Measurements from ENCODE around the gene KRT6B. TPM values are rescaled to one million over a fixed set of nuclear protein-coding genes. Genes with fewer than 3 reads are reported as not detected.
"Not testable (repeated sequence)": the region's sequence is repeated elsewhere in the genome, so short reads cannot be mapped to it uniquely, and the experiment has no call there.

KRT6B gene
- polyA plus RNA-seq, 4 donors, result not detected

DNA sequence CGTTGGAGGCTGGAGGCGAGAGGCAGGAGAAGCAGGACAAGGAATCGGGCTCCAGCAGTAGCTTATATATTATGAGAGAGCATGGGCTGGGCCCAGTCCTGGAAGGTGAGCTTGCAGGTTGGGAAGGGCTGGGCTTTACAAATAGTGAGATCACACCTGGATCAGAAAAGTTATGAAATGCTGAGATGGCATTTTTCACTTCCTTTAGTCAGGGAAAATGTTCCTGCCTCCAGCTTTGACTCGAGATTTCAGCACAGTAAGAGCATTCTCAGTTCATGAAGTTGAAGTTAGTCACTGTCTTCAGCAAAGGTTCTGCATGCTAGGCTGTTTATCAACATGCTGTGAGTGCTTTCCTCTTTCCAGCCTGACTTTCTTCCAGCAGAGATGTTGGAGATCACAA, 21.8 kb upstream of the KRT6B start, which contains the start of gene KRT6C:
Gene KRT6C (minus strand): TSS at position 38 of the 400 bp plus-strand sequence. CDS start 68 bp downstream, outside the sequence.
- DNase-seq (ENCODE audit: low read depth in 4 of 4, low spot score in 3 of 4), result no peak

DNA sequence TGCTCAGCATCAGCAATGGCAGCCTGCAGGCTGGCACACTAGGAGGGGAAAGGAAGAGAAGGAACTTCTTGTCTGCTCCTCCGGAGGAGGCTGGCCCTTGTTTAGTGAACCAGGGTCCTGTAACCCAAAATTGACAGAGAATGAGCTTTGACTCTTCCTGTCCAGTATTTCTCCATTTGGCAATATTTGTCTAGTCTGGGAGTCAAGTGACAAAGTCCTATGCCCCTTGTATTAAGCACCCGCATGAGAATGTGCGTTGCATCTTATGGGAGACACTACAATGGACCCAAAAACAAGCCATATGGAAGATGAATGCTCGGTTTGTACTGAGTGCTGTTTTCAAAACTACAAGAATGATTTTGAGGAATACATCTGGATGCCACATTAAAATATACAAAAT, 17.9 kb upstream of the KRT6B start:
- no peak for DNase-seq (ENCODE audit: low read depth in 4 of 4, low spot score in 3 of 4)

DNA sequence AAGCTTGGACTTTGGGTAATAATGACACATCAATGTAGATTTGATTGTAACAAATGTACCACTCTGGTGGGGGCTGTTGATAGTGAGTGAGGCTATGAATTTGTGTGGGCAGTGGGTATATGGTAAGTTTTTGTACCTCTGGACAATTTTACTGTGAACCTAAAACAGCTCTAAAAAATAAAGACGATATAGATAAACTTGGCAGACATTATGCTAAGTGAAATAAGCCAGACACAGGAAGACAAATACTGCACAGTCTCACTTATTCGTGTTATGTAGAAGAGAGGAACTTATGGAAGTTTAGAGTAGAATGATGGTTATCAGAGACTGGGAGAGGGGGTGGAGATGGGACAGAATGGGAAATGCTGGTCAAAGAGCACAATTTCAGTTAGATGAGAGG, 13.0 kb upstream of the KRT6B start:
- no peak for DNase-seq (ENCODE audit: low read depth in 4 of 4, low spot score in 3 of 4)

DNA sequence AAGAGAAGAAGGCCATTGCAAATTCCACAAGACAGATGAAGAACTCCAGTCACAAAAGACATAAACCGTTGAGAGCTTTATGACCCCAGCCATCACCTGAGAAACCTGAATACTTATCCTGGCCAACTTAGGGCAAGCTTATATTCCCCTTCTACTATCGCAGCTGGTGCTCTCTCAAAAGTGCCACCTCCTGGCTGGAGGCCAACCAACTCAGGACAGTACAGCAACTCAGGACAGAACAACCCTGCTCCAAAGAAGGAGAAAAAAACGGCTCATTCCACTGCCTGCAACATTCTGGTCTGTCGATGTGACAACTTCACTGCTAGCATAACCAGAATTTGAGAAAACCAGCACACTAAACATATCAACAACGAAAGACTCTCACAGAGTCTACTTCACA, 9.7 kb upstream of the KRT6B start:
- no peak for DNase-seq (ENCODE audit: low read depth in 4 of 4, low spot score in 3 of 4)

DNA sequence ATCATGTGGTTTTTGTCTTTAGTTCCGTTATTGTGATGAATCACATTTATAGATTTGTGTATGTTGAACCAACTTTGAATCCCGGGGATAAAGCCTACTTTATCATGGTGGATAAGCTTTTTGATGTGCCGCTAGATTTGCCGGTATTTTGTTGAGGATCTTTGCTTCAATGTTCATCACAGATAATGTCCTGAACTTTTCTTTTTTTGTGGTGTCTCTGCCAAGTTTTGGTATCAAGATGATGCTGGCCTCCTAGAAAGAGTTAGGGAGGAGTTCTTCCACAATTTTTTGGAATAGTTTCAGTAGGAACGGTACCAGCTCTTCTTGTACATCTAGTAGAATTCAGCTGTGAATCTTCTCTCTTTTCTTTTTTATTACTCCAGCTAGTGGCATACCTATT, 6.9 kb upstream of the KRT6B start:
- no peak for DNase-seq (ENCODE audit: low read depth in 4 of 4, low spot score in 3 of 4)

DNA sequence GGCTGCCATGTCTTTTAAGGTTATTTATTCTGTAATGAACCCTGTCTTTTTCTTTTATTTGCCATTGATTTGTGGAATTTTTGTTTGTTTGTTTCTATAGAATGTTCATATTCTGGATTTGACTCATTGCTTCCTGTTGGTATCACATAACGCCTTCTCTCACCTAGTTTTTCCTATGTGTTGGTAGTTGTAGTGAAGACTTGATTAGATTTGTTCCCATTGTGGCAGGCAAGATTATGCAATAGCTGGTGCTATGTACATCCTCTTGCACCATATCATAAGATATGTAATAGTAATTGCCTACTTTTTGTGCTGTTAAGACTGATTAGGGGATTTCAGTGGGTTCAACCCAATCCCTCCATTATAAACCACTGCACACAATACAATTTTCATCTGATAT, 3.9 kb upstream of the KRT6B start:
- no peak for DNase-seq (ENCODE audit: low read depth in 4 of 4, low spot score in 3 of 4)

DNA sequence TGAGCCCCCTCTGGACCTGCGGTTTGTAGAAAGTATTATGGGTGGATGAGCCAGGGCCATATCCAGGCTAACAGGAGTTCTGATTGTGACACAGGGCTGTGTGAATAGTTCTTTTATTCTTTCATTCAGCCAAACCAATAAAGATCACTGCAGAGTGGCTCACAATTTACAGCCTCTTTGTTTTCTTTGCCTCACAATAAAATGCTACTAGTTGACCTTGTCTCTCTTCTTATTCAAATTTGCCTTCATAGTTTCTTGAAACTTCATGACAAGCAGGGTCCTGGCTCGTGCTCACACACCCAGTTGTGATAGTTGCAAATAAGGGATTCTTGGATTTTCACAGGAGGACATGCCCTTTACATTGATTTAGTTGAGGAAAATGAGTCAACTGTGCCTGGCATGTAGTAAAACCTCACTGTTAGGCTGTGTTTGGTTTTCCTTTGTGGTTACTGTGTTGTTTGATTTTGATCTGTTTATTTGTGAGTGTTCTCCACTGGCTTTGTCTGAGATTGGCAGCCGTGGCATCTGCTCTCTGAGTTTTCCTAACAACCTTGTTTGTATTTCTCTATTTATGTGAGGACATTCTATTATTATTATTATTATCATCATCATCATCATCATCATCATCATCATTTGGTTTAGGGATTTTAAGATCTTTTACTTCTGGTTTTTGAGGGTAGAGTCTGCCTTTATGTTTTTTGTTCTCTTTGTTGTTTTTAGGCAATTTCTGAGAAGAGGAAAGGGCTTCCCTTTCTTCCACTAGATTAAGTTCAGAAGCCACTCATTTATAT, 2.7 kb upstream of the KRT6B start:
- no peak for DNase-seq (ENCODE audit: low read depth in 4 of 4, low spot score in 3 of 4)

DNA sequence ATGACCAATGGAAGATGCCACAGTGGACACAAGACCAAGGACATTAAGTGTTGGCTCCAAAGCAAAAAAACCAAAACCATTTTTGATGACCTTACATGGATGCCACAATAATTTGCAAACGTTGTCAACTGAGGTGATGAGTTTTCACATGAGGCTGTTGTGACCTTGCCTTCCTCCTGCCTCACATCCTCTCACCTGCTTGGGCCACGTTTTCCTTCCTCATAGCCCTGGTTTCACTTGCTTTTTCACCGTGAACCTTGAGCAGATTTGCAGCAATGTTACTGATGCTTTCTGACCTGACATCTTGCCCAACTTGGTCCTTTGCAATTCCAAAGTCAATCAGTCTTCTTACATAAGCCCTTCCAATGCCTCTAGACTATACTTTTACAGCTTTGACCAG, 3.7 kb downstream of the KRT6B start:
- no peak for DNase-seq (ENCODE audit: low read depth in 4 of 4, low spot score in 3 of 4)

DNA sequence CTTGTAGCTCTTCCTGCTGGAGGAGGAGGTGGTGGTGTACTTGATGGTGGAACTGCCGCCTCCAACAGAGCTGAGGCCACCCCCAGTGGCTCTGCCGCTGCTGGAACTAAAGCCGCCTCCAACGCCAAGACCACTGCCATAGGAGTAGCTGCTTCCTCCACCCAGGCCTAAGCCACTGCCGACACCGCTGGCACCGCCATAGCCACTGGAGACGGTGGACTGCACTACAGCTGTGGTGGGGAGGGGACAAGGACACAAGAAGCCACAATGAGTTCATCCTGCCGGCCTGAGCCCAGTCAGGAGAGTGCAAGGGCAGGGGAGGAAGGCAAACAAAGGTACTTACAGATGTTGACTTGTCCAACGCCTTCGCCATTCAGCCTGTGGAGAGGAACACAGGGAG, 4.8 kb downstream of the KRT6B start:
- not testable (repeated sequence) for DNase-seq (ENCODE audit: low read depth in 4 of 4, low spot score in 3 of 4)

DNA sequence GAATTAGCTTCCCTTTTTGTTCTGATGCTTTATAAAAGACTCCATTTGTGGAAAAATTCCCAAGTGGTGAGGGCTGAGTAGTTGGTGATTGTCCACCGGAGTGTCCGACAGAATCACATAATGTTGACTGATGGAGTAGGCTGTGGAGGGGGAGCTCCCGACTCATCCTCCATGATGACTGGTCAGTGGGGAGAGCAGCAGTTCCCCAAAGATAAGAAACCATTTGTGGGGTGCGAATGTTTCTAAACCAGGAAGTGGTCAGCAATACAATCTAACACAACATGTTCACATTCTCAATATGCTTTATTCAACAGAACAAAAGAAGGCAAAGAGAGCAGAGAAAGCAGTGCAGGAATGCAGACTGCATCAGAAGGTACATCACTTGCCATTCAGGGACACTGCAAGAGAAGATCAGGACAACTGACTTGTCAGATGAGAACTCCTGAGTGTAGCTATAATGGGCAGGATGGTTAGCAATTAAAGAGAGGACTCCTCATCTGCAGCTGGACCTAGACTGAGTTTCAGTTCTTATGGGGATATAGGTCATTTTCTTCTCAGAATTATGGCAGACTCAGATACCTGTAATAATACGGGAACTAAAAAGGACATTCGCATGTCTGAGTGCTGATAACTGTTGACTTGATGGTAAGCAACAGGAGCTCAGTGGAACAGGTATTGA, 5.4 kb downstream of the KRT6B start:
- DNase-seq (ENCODE audit: low read depth in 4 of 4, low spot score in 3 of 4), result no peak

DNA sequence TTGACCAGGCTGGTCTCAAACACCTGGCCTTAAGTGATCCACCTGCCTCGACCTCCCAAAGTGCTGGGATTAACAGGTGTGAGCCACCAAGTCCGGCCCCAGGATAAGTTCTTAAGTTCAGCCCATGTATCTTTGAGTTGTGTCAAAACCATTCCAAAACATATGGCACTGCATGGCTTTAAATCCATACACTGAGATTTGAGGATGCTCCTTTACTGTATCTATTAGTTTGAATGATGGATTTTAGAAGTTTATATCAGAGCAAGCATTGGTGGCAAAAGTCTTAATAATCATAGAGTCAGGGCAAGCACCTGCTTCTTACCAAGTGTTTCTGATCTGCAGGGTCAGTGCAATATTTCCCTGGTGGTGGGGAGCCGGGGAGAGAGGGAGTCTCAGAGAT, 6.1 kb downstream of the KRT6B start:
- DNase-seq (ENCODE audit: low read depth in 4 of 4, low spot score in 3 of 4), result no peak

DNA sequence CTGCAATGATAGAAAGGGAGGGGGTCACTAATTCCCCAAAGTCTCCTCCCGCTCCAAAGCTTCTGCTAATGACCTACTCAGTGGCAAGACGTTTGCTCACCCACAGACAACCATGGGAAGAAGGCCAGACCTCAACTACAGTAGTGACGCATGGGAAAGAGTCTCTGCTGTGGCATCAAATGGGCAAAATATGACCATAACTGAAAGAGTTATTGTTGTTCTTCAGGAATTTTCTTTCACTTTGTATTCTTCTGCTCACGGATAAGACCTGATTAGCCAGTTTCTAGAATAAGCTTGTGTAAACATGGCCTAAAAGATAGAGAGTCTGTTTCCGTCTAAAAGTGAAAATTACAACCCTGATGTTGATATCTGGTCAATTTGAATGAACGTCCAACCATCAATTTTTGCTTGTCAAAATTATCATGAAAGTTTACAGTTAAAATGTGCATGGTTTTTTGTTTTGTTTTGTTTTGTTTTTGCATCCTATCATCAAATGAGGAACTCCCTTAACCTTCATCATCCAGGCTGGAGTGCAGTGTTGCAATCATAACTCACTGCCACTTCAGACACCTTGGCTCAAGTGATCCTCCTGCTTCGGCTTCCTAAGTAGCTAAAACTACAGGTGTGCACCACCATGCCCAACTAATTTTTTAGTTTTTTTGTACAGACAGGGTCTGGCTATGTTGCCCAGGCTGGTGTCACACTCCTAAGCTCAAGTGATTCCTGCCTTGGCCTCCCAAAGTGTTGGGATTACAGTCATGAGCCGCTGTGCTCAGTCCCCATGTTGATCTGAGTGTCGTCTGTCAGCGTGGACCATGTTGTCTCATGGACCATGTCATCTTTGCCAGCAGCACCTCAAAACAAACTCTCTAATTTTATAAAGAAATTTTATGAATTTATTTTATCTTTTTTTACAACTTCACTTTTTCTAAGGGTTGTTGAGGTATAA, 7.0 kb downstream of the KRT6B start:
- DNase-seq (ENCODE audit: low read depth in 4 of 4, low spot score in 3 of 4), result no peak

DNA sequence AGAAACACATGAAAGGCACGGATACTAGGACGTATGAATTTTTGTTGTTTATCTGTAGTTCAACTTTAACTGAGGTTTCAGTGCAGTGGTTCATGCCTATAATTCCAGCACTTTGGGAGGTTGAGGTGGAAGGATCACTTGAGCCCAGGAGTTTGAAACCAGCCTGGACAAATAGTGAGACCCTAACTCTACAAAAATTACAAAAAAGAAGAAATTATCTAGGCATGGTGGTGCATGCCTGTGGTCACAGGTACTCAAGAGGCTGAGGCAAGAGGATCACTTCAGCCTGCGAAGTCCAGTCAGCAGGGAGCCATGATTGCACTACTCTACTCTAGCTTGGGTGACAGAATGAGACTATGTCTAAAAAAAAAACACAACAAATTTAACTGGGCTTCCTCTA, 8.0 kb downstream of the KRT6B start:
- no peak for DNase-seq (ENCODE audit: low read depth in 4 of 4, low spot score in 3 of 4)

DNA sequence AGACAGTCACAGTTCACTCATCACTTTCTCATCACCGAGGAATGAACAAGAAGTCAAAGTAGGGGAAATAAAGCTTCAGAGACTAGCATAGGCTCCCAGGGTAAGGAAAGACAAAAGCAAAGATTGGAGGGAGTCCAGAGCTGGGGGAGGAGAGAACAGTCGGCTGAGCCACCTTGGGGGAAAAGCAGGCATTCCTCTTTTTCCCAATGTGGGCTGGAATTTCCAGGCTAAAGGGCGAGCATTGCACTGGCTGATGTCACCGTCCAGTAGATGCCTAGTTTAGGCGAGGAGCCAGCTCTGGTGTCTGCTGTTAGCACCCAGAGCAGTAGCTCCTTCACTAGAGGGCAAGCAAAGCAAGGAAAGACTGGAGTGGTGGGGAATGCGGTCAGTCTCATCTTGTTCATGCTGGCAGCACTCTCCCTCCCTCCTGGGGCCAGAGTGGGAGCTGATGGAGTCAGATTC, 9.3 kb downstream of the KRT6B start:
- no peak for DNase-seq (ENCODE audit: low read depth in 4 of 4, low spot score in 3 of 4)

DNA sequence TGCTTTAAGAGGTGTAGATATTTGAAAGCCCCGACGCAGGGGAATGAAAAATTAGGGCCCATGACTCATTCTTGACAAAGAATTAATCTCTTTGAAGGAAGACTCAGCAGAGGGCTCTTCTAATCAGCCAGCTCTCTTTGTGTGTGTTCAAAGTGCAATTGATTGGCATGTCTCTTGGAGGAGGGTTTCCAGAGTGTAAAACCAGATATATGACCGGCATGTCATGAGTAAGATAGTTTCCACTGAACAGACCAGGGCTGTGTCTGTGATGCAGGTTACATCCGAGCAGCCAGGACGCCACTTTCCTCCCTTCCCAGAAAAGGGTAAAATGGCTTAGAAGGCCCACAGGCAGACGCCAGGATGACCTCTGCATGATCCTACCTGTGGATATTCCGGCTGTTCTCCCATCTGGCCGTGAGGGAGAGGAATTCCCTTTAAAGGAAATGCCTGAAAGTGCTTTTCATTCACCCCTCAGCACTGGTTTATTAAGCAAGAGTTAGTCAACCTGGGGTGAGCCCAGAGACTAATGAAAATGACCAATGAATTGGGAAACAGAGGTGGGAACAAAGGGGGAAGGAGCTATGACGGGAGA, 10.5 kb downstream of the KRT6B start:
- DNase-seq (ENCODE audit: low read depth in 4 of 4, low spot score in 3 of 4), result no peak

DNA sequence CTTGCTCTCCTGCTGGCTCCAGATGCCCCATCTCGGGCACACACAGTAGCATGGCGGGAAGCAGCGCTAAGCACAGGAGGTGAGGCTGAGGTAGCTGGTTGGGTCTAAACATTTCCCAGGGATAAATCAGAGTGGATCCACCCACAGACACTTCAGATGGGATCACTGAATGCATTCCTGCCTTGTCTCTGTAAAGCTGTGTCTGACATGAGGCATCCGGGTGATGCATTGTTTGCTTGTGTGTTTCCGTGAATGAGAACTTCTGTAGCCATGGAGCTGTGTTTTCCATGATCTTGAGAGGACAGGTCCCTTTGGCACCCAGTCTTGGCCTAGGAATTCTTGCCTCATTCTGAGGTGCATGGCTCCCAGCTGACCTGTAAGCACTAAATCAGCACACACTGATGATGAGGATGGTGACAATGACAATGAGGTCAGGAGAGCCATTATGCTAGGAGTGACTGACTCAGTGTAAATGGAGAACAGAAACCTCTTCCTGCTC, 11.1 kb downstream of the KRT6B start:
- no peak for DNase-seq (ENCODE audit: low read depth in 4 of 4, low spot score in 3 of 4)

DNA sequence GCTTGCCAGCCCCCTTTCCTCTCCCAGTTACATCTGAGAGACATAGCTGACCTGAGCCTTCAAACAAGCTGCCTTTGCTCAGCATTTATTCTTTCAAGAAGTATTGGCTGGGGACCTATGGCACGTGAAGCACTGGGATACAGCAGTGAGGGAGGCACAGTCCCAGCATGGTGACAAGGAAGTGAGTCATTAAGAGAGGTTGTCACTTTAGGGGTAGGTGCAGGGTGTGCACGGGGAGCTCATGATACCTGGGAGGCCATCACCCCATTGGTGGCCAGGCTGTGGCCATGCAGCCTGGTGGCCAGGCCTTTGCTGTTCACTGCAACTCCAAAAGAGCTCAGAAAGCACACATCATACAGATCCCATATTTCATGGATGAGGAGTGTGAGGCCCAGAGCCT, 12.1 kb downstream of the KRT6B start:
- no peak for DNase-seq (ENCODE audit: low read depth in 4 of 4, low spot score in 3 of 4)

DNA sequence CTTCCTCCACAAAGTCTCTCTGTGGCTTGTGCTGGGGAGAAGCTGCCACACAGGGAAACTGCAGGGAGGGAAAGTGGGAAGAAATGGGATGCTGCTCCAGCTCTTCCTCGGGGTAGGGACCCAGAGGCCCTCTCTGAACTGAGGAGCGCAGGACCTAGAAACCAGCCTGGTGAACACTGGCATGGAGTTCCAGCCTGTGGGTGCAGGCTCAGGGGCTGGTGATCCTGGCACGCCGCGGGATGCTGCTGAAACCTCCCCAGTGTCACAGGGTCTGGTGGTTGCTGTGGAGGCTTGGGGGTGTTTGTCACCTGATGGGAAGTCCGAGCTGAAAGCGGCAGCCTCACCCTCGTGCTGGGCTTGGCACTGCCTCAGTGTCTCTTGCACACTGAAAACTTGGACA, 12.5 kb downstream of the KRT6B start:
- no peak for DNase-seq (ENCODE audit: low read depth in 4 of 4, low spot score in 3 of 4)

DNA sequence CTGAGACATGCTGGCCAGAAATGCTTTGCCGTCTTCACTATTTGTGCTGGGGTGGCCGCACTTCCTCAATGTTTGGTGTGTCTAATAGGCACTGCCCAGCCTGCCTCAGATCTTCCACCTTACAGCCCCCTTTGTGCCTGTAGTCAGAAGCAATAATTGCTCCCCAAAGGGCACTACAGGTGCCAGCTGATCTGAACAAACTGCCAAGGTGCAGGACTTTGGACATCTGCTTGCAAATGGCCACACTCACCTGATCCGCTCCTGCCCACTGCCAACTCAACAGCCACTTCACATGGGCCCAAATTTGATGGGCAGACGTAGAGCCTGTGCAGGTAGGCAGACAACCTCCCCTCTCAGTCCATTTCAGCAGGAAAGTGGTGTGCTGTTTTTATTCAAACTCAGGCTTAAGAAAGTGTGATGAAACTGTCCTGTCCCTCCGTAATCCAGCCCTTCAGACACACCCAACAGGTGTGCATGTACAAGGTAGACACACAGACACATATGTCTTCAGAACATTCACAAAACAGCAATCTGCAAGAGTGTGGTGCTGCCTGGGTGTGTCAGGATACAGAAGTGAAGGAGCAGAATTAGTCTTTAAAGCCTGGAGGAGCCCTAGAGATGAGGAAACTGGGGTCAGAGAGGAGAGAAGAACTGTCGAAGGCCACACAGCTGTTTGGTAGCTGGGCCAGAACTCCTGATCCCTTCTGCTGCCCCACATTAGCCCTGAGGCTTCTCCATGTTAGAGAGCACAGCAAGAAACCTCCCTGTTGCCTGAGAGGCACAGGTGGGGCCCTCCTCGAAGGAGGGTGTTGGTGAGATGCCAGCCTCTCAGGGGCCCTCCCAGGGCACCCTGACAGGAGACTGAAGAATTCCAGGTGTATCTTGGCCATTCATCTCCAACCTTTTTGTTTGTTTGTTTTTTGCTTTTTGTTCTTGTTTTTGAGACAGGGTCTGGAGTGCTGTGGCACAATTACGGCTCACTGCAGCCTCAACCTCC, 13.3 kb downstream of the KRT6B start:
- no peak for DNase-seq (ENCODE audit: low read depth in 4 of 4, low spot score in 3 of 4)
